HepG2 (cell line): ENCODE data around the gene PKDREJ. TPM values are rescaled to one million over a fixed set of nuclear protein-coding genes. Genes with fewer than 3 reads are reported as not detected.

Experiments
- ATAC-seq: fragments of 200-7000 bp; cut with Tn5 transposase; 3 replicates; pipeline ENCODE4 v1.9.1; 2020; ENCODE audit warnings: mild to moderate bottlenecking, moderate library complexity
- BruUV-seq: library from RNA; stranded (reverse); fragments of 400-500 nt; replicated peaks from 2 replicates; lab custom pipeline; 2021; lab: Mats Ljungman, UMichigan
- CTCF ChIA-PET: fragments of 300-600 bp; formaldehyde crosslinking; extraction: SDS; loops from one replicate; lab custom pipeline; 2021; ENCODE audit warnings: low total read pairs, inconsistent platforms, low intra/inter-chr PET ratio; lab: Yijun Ruan, JAX
- POLR2A ChIA-PET: fragments of 350-600 bp; sonication (Branson Sonifier 250); formaldehyde crosslinking; loops from one replicate; lab custom pipeline; 2020; ENCODE audit warnings: antibody characterized with exemption, inconsistent platforms; lab: Yijun Ruan, JAX
- DNase-seq: peaks from one replicate; pipeline ENCODE4 v3.0.0-alpha.2; 2015; ENCODE audit warnings: low spot score
- FAIRE-seq: peaks from 3 replicates; lab custom pipeline; 2011; peaks lifted over from hg19 to GRCh38; lab: Jason Lieb, UNC
- H2AFZ ChIP-seq: one replicate; pipeline ENCODE4 v1.6.1; 2011; ENCODE audit warnings: low read length, inconsistent platforms
- H3K27ac ChIP-seq: fragments of 300-600 bp; 3 replicates; pipeline ENCODE4 v1.8.0; 2011; ENCODE audit warnings: mixed run types, mild to moderate bottlenecking, mixed read lengths, low read length, inconsistent platforms; ENCODE audit not compliant: insufficient read depth; ENCODE audit errors: extremely low read length
- H3K27me3 ChIP-seq, 2 experiments: fragments of 200-600 bp in 1 of 2; 2 replicates in 1 of 2; 3 replicates in 1 of 2; pipeline versions ENCODE4 v1.6.0 to v1.8.0; 2011; ENCODE audit warnings: low read length in 2 of 2, mild to moderate bottlenecking in 2 of 2, moderate library complexity in 2 of 2, inconsistent platforms in 1 of 2; ENCODE audit not compliant: insufficient read depth in 2 of 2, control insufficient read depth in 1 of 2
- H3K36me3 ChIP-seq, 2 experiments: fragments of 200-600 bp in 1 of 2; replicated peaks in 1 of 2; 2 replicates in 1 of 2; 3 replicates in 1 of 2; pipeline versions ENCODE4 v1.5.1 to v1.8.0; 2011; ENCODE audit warnings: low read length in 2 of 2, inconsistent platforms in 1 of 2; ENCODE audit not compliant: insufficient read depth in 2 of 2, control insufficient read depth in 1 of 2
- H3K4me1 ChIP-seq: 2 replicates; pipeline ENCODE4 v1.5.1; 2012; ENCODE audit warnings: low read length, inconsistent platforms; ENCODE audit not compliant: insufficient read depth
- H3K4me2 ChIP-seq: 2 replicates; pipeline ENCODE4 v1.6.0; 2011; ENCODE audit warnings: low read depth, low read length, inconsistent platforms
- H3K4me3 ChIP-seq, 3 experiments: fragments of 200-600 bp in 1 of 3; sonication (generic), shearing (Covaris generic) in 1 of 3; replicated peaks in 1 of 3; 2 replicates each; pipeline ENCODE4 v1.5.1; 2011 to 2016; ENCODE audit warnings: low read length in 3 of 3, inconsistent platforms in 2 of 3, low read depth in 2 of 3, mild to moderate bottlenecking in 2 of 3, control low read depth in 1 of 3, mixed read lengths in 1 of 3; ENCODE audit not compliant: insufficient read depth in 1 of 3
- H3K79me2 ChIP-seq: one replicate; pipeline ENCODE4 v1.6.1; 2011; ENCODE audit warnings: low read length, inconsistent platforms; ENCODE audit not compliant: insufficient read depth
- H3K9ac ChIP-seq: 2 replicates; pipeline ENCODE4 v1.6.0; 2011; ENCODE audit warnings: mild to moderate bottlenecking, low read depth, low read length, inconsistent platforms; ENCODE audit not compliant: insufficient read depth
- H3K9me3 ChIP-seq: 2 replicates; pipeline ENCODE4 v1.5.1; 2012; ENCODE audit warnings: mild to moderate bottlenecking, low read length
- H4K20me1 ChIP-seq: 2 replicates; pipeline ENCODE4 v1.6.0; 2011; ENCODE audit warnings: inconsistent platforms, mild to moderate bottlenecking, low read length, moderate library complexity; ENCODE audit not compliant: insufficient read depth
- AGO2 ChIP-seq: fragments of 200-400 bp; formaldehyde crosslinking; optimal IDR thresholded peaks from 2 replicates; pipeline ENCODE3; 2017; ENCODE audit warnings: mild to moderate bottlenecking, low read depth, low read length, moderate library complexity
- RBFOX2 ChIP-seq: fragments of 200-400 bp; formaldehyde crosslinking; IDR thresholded peaks from 2 replicates; pipeline ENCODE4 v1.6.1; 2017; ENCODE audit warnings: low read depth, mild to moderate bottlenecking, low read length
- ZNF564 ChIP-seq: sonication (generic); formaldehyde crosslinking; IDR thresholded peaks from 2 replicates; pipeline ENCODE4 v1.8.1; 2023; ENCODE audit warnings: mild to moderate bottlenecking, missing genetic modification reagents
- ZNF670 ChIP-seq: sonication (generic); formaldehyde crosslinking; IDR thresholded peaks from 2 replicates; pipeline ENCODE4 v1.8.0; 2022; ENCODE audit warnings: mild to moderate bottlenecking, missing genetic modification reagents, borderline replicate concordance
- WGBS: methylation state at CpG from one replicate; pipeline ENCODE4 v1.1.6; 2017; ENCODE audit warnings: low lambda C conversion rate; 5-methylcytosine and 5-hydroxymethylcytosine counted together
- in situ Hi-C: cut with HindIII; loops from 2 replicates; pipeline ENCODE4 v1.10.0; 2017; ENCODE audit warnings: low pct_unique_long_range_greater_than_20kb; ENCODE audit not compliant: extremely low pct_ligation_motif_present
- intact Hi-C: fragments of 100-400 bp; cut with micrococcal nuclease; formaldehyde crosslinking; loops from one replicate; pipeline ENCODE4 v1.10.0; 2022; ENCODE audit not compliant: unreplicated experiment
- polyA plus RNA-seq, 8 experiments: library from polyadenylated mRNA; depleted of rRNA in 3 of 8; stranded (reverse) in 7 of 8; unstranded in 1 of 8; fragments of >200 nt; fragmentation: Illumina TruSeq in 4 of 8; extraction: Trizol in 4 of 8; gene quantifications; 2 replicates each; pipeline versions ENCODE4 v1.2.1 to v1.2.3, GENCODE V29; 2011 to 2016; ENCODE audit warnings: low read depth in 4 of 8, missing spikeins in 1 of 8, mixed read lengths in 1 of 8; ENCODE audit not compliant: insufficient read depth in 1 of 8
- total RNA-seq, 5 experiments: library from RNA; depleted of rRNA; stranded (reverse); fragments of >200 nt; fragmentation: Illumina TruSeq; extraction: Trizol; gene quantifications; 2 replicates each; pipeline ENCODE4 v1.2.3, GENCODE V29; 2016; ENCODE audit warnings: low read depth in 1 of 5
- TF ChIP-seq, protein P1 (sequence below): sonication (generic); formaldehyde crosslinking; IDR thresholded peaks from 2 replicates; pipeline ENCODE4 v1.4.0; 2020; ENCODE audit warnings: missing genetic modification reagents

Gene PKDREJ
- total and polyA plus RNA-seq, 2 of the 13 experiments (the other 11 are each of a cell fraction or from before 2014, with no cell fraction given), result not detected

- Histone ChIP-seq H3K27me3 (no peaks in the 10 kb centered on the region; a peak in 1 of 5 replicates), H3K4me3 (no peak overlapping the region), H3K9me3 (no peaks in the 10 kb centered on the region), H3K36me3 (peaks cover 33 to 62% of the 10 kb centered on the region in 2 experiments), H2AFZ (no peak overlapping the region), H3K27ac (no peak overlapping the region), H3K9ac (no peak overlapping the region), H3K79me2 (no peaks in the 10 kb centered on the region)
- whole genome bisulfite sequencing, result over 99% methylated on average over 20 of the region's 23 CpGs
- FAIRE-seq (no peak), ATAC-seq (no peak)
- in situ Hi-C loops, result no loop called here
- BruUV-seq, result no TSS peak
- TF ChIP-seq, protein P1, sequence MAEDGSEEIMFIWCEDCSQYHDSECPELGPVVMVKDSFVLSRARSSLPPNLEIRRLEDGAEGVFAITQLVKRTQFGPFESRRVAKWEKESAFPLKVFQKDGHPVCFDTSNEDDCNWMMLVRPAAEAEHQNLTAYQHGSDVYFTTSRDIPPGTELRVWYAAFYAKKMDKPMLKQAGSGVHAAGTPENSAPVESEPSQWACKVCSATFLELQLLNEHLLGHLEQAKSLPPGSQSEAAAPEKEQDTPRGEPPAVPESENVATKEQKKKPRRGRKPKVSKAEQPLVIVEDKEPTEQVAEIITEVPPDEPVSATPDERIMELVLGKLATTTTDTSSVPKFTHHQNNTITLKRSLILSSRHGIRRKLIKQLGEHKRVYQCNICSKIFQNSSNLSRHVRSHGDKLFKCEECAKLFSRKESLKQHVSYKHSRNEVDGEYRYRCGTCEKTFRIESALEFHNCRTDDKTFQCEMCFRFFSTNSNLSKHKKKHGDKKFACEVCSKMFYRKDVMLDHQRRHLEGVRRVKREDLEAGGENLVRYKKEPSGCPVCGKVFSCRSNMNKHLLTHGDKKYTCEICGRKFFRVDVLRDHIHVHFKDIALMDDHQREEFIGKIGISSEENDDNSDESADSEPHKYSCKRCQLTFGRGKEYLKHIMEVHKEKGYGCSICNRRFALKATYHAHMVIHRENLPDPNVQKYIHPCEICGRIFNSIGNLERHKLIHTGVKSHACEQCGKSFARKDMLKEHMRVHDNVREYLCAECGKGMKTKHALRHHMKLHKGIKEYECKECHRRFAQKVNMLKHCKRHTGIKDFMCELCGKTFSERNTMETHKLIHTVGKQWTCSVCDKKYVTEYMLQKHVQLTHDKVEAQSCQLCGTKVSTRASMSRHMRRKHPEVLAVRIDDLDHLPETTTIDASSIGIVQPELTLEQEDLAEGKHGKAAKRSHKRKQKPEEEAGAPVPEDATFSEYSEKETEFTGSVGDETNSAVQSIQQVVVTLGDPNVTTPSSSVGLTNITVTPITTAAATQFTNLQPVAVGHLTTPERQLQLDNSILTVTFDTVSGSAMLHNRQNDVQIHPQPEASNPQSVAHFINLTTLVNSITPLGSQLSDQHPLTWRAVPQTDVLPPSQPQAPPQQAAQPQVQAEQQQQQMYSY (CRISPR knock-in tag), result no peak
- TF ChIP-seq RBFOX2 (peak; percentile 46; the same call in 1 of the 2 replicates), ZNF670 (CRISPR knock-in tag) (no peak), AGO2 (peak; percentile 78), ZNF564 (CRISPR knock-in tag) (no peak)
- TF ChIP-seq, all 625 proteins: peak for 2
- ChIA-PET POLR2A (interaction anchor here (1.9 to 2.7 kb wide), 2 partner anchors 13 to 23 kb away, joined by 8 to 9 read pairs; partner anchors contain the start of gene TTC38), CTCF (no interaction called here)
- DNase-seq, result no peak
- intact Hi-C loops, result no loop called here
- Histone ChIP-seq H3K4me2 (no peak overlapping the region), H3K4me1 (peaks cover 10% of the 10 kb centered on the region), H4K20me1 (no peaks in the 10 kb centered on the region)
Measured at GRCh38 chr22:46290843-46291785, 28.0 kb upstream of the PKDREJ start.
